SHP77 treated with DMSO at 0.1 percent for 48 hours (cell line): ENCODE data around the gene PPP5C.
"Not testable (repeated sequence)": the region's sequence is repeated elsewhere in the genome, so short reads cannot be mapped to it uniquely, and the experiment has no call there.

Source experiments
- DNase-seq: peaks from one replicate; lab custom pipeline; 2025; lab: John Stamatoyannopoulos, UW

PPP5C gene, protein sequence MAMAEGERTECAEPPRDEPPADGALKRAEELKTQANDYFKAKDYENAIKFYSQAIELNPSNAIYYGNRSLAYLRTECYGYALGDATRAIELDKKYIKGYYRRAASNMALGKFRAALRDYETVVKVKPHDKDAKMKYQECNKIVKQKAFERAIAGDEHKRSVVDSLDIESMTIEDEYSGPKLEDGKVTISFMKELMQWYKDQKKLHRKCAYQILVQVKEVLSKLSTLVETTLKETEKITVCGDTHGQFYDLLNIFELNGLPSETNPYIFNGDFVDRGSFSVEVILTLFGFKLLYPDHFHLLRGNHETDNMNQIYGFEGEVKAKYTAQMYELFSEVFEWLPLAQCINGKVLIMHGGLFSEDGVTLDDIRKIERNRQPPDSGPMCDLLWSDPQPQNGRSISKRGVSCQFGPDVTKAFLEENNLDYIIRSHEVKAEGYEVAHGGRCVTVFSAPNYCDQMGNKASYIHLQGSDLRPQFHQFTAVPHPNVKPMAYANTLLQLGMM

GRCh38 chr19:46346821-46347571, at the start of gene PPP5C:
PPP5C (plus strand) TSS chr19:46347087; CDS start chr19:46347097, 10 bp downstream.
- DNase-seq: peak; percentile 74

- no peak for DNase-seq
Measured at GRCh38 chr19:46297700-46298478, 49.0 kb upstream of the PPP5C start.

DNA sequence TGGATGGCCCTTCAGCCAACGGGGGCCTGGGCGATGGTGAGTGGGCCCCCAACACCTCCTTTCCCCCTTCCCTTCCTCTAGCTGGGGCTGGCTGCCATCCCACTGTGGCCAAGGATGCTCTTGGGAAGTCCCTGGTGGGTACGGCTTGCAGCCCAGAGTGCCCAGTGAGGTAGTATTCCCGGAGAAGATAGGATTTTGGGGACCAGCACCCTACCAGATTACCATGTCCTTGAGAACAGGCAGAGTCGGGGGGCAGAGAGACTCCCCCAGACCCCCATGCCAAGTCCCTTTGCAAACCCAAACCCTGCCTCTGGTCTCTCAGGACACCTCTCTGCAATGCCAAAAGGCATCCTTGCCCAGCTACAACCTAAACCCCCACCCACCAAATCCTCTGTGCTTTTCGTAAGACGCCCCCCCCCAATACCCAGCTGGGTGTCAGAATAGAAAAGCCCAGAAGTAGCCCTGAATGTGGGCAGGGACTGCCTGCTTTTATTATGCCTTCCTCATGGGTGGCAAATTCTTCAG, 48.3 kb upstream of the PPP5C start:
- DNase-seq: no peak

DNA sequence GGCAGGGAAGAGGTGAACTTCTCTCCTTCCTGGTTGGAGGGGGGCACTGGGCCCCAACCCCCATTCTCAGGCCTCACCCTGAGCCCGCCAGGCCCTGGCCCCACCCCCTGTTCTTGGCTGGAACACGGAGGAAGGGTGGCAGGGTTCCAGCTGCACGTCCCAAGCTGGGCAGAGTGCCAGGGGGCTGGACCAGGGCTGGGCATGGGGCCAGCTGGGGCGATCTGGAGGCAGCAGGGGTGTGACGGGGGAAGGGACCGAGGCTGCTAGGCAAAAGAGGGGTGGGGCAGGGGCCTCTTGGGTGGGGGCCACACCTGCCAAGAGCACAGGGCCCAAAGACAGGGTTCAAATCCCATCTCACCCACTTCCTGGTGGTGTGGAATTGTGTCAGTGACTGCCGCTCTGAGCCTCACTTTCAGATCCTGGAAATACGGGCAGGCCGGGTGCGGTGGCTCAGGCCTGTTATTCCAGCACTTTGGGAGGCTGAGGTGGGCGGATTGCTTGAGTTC, 47.8 kb upstream of the PPP5C start:
- peak; percentile 58 for DNase-seq

DNA sequence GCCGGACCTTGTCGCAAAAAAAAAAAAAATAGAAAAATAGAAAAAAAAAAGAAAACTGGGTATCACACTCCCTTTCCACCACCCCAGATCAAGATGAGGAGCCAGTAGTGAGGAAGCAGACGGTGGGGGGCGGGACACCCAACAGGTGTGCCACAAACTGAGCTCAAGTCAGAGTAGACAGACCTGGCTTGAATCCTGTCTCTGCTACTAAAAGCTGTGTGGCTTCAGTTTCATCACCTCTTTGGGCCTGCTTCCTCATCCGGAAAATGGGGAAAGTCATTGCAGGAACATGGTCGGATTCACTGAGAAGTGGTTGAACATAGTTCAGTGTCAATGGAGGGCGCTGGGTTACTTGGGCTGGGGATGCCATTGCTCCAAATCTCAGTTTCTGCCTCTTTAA, 47.2 kb upstream of the PPP5C start:
- DNase-seq: no peak

- DNase-seq: no peak
Measured at GRCh38 chr19:46303322-46303690, 43.6 kb upstream of the PPP5C start.

DNA sequence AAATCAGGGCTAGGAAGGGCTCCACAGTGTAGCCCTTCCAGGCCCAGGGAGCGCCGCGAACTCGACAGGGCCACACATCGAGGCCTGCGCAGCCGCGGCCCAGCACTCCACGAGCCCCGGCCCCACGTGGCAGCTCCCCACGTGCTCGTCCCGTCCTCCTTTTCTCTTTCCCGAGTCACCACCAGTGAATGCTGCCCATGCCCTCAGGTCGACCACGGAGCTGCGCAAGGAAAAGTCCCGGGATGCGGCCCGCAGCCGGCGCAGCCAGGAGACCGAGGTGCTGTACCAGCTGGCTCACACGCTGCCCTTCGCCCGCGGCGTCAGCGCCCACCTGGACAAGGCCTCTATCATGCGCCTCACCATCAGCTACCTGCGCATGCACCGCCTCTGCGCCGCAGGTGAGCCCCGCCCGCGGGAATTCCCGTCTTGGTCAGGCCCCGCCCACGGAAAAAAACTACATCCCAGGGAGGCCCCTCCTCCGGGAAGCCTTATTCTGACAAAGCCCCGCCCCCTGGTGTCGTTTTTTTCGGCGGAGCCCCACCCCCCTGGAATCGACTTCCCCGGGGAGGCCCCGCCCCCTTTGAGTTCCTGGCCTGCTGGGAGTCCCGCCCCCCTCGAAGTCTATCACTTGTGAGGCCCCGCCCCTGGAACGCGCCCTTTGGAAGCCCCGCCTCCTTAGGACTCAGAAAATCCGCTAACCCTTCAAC, 43.0 kb upstream of the PPP5C start:
- no peak for DNase-seq

DNA sequence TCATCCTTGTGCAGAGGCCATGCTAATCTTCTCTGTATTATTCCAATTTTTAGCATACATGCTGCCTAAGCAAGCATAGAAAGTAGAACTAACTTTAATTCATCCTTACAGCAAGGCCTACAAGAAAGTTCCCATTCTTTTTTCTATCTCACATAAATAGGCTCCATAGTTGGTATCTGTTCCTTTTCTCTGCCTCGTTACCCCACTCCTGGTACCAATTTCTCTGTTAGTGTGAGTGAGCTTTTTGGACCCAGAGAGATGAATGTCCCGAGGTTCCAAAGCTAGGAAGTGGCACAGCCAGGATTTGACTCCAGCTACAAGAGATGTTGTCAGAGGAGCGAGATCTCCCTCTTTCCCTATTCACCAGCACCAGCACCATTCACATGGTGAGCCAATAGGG, 40.4 kb upstream of the PPP5C start:
- DNase-seq: no peak

- DNase-seq: no peak
Measured at GRCh38 chr19:46308510-46308909, 38.4 kb upstream of the PPP5C start.

- DNase-seq: no peak
Measured at GRCh38 chr19:46309056-46309455, 37.8 kb upstream of the PPP5C start.

DNA sequence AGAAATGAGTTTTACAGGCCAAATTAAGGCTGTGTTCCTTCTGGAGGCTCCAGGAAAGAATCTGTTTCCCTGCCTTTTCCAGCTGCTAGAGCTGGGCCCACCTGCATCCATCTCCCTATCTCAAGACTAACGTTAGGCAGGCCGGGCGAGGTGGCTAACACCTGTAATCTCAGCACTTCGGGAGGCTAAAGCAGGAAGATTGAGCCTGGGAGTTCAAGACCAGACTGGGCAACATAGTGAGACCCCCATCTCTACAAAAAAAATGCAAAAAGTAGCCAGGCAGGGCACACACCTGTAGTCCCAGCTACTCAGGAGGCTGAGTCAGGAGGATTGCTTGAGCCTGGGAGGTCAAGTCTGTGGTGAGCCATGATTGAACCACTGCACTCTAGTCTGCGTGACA, 35.4 kb upstream of the PPP5C start:
- no peak for DNase-seq

DNA sequence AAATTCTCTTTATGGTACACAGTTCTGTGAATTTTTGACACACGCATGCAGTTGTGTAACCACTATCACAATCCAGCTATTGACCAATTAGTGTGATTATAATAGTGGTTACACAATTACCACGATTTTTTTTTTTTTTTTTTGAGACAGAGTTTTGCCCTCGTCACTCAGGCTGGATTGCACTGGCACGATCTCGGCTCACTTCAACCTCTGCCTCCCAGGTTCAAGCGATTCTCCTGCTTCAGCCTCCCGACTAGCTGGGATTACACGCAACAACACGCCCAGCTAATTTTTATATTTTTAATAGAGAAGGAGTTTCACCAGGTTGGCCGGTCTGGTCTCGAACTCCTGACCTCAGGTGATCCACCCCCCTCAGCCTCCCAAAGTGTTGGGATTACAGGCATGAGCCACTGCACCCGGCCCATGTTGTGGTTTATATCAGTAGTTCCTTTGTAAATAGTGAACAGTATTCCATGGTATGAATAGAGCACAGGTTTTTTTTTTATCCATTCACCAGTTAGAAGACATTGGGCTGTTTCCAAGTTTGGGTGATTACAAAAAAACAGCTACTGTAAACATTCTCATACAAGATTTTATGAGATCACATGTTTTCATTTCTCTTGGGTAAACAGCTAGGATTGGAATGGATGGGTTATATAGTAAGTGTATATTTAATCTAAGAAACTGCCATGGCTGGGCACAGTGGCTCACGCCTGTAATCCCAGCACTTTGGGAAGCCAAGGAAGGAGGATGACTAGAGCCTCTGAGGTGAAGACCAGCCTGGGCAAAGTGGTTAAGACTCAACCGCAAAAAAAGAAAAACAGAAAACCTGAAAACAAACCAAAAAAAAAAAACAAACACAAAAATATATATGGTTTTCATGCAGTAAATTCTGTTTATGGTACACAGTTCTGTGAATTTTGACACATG, 33.1 kb upstream of the PPP5C start:
- not testable (repeated sequence) for DNase-seq

DNA sequence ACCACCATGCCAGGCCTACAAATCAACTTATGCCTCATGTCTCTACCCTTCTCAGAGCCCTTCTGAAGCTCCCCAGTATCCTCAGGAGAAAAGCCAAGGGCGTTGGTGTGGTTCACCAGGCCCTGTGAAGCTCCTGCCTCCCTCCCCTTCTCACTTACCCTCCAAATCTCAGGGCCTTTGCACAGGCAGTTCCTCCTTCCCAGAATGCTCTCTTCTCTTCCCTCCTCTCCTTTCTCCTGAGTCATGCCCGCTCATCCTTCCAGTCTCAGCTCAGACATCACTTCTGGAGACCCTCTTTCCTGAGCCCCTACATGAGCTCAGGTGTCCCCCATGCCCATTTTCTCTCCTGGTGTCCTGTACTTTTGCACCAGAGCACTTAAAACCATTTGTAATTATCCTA, 29.5 kb upstream of the PPP5C start:
- no peak for DNase-seq

DNA sequence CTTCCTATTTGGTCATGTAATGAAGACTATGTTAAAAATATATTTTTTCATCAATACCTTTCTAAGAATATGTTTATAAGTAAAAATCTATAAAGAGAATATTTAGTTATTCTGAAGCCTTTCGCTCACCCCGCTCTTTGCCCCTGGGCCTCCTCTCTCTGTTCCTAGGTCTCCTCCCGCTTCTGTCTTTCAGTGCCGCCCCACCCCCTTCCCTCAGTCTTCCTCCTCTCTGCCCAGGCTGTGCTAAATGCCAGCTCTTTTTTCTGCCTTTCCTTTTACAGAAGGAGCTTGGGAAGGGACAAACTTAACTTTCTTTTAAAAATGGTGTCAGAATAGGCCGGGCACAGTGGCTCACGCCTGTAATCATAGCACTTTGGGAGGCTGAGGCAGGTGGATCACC, 27.3 kb upstream of the PPP5C start:
- DNase-seq: no peak

DNA sequence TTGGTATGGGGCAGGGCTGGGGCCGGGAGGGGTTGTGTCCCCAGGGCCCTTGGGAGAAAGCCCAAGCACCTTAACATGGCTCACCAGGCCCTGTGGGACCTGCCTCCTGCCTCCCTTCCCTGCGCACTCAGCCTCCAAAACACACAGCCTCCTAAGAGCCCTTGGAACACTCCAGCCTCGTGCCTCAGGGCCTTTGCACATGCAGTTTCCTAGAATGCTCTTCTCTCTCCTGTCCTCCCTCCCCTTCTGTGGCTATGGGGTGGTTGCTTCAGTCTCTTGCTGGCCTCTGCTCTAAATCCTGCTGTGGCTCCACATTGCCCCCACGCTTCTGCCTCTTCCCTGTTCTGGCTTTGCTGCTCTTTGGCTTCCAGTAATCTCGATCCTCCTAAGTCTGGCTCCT, 26.3 kb upstream of the PPP5C start:
- DNase-seq: no peak

DNA sequence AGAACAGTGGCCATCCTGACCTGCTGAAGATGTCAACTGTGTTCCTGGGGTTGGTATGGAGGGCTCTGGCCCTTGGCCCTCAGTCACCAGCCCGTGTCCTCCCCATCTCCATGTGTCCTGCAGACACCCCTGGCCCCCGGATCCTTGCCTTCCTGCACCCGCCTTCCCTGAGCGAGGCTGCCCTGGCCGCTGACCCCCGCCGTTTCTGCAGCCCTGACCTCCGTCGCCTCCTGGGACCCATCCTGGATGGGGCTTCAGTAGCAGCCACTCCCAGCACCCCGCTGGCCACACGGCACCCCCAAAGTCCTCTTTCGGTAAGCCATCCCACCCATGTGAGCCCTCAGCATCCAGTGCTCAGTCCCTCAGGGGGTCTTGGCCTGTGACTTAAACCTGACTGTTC, 25.2 kb upstream of the PPP5C start:
- no peak for DNase-seq

DNA sequence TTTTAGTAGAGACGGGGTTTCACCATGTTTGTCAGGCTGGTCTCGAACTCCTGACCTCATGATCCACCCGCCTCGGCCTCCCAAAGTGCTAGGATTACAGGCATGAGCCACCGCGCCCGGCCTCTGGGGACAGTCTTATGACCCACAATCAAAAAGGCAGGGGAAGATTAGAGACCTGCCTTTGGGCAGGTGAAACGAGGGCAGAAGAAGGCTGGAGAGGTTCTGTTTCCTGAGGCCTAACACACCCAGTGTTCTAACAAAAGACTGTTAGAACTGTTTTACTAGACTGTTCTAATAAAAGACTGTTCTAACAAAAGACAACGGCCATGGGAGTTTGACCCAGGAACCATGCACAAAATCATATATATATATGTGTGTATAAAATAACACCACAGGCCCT, 23.7 kb upstream of the PPP5C start:
- DNase-seq: not testable (repeated sequence)

GRCh38 chr19:46324277-46324676, 22.6 kb upstream of the PPP5C start:
- DNase-seq: no peak

DNA sequence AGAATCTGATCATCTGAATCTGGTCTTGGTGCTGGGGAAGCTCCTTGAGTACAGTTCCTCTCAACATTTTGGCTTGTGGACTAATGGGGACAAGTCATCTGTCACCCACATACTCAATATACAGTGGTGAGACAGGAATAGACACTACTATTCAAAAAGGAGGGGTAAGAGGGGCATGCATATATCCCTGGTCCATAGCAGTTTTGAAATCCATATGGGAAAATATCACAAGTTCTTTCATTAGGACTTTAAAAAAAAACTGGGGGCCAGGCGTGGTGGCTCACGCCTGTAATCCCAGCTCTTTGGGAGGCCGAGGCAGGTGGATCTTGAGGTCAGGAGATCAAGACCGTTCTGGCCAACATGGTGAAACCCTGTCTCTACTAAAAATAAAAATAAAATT, 20.3 kb upstream of the PPP5C start:
- DNase-seq: no peak

- no peak for DNase-seq
Measured at GRCh38 chr19:46328079-46328478, 18.8 kb upstream of the PPP5C start.
